Neural cell (in vitro differentiated cells): Measurements from ENCODE around the gene CDON. TPM values are rescaled to one million over a fixed set of nuclear protein-coding genes. Genes with fewer than 3 reads are reported as not detected.
"Not testable (repeated sequence)": the region's sequence is repeated elsewhere in the genome, so short reads cannot be mapped to it uniquely, and the experiment has no call there.

Experiments used
- H2AFZ ChIP-seq: fragments of 200-600, 300-800 bp; sonication (generic), shearing (Covaris generic); 2 replicates; pipeline ENCODE4 v1.6.0; 2014; ENCODE audit warnings: low read depth, mild to moderate bottlenecking, antibody characterized with exemption, low read length, moderate library complexity
- H3F3A ChIP-seq: fragments of 200-600 bp; shearing (Covaris generic); 2 replicates; pipeline ENCODE4 v1.6.1; 2016; ENCODE audit warnings: mild to moderate bottlenecking, moderate library complexity, mixed read lengths, antibody characterized with exemption, low read length; ENCODE audit not compliant: insufficient read depth, poor library complexity, severe bottlenecking
- H3K27ac ChIP-seq: fragments of 200-600, 300-800 bp; sonication (generic), shearing (Covaris generic); 2 replicates; pipeline ENCODE4 v1.5.1; 2014; ENCODE audit warnings: mild to moderate bottlenecking, low read length, moderate library complexity
- H3K27me3 ChIP-seq: fragments of 300-800, 200-600 bp; sonication (generic), shearing (Covaris generic); 2 replicates; pipeline ENCODE4 v1.6.0; 2014; ENCODE audit warnings: mild to moderate bottlenecking, low read depth, low read length, moderate library complexity; ENCODE audit not compliant: insufficient read depth
- H3K36me3 ChIP-seq: fragments of 300-800, 200-600 bp; sonication (generic), shearing (Covaris generic); 2 replicates; pipeline ENCODE4 v1.5.1; 2014; ENCODE audit warnings: mild to moderate bottlenecking, antibody characterized with exemption, low read length, moderate library complexity; ENCODE audit not compliant: insufficient read depth
- H3K4me2 ChIP-seq: fragments of 300-800, 200-600 bp; sonication (generic), shearing (Covaris generic); 2 replicates; pipeline ENCODE4 v1.6.0; 2014; ENCODE audit warnings: mild to moderate bottlenecking, low read length
- H3K4me3 ChIP-seq: fragments of 300-800, 200-600 bp; sonication (generic), shearing (Covaris generic); 2 replicates; pipeline ENCODE4 v1.5.1; 2014; ENCODE audit warnings: mild to moderate bottlenecking, low read length, moderate library complexity
- H3K79me2 ChIP-seq: fragments of 200-600 bp; shearing (Covaris generic); replicated peaks from 2 replicates; pipeline ENCODE4 v1.6.0; 2014; ENCODE audit warnings: mild to moderate bottlenecking, low read length, moderate library complexity; ENCODE audit not compliant: insufficient read depth
- H3K9ac ChIP-seq: fragments of 300-800, 200-600 bp; sonication (generic), shearing (Covaris generic); 2 replicates; pipeline ENCODE4 v1.6.1; 2016; ENCODE audit warnings: mild to moderate bottlenecking, low read length, mixed read lengths
- H3K9me2 ChIP-seq: fragments of 200-600 bp; shearing (Covaris generic); 2 replicates; pipeline ENCODE4 v1.6.1; 2016; ENCODE audit warnings: mild to moderate bottlenecking, low read length, mixed read lengths; ENCODE audit not compliant: insufficient read depth
- H3K9me3 ChIP-seq: fragments of 200-600, 300-800 bp; sonication (generic), shearing (Covaris generic); 2 replicates; pipeline ENCODE4 v1.6.1; 2016; ENCODE audit warnings: mild to moderate bottlenecking, mixed run types, low read length, moderate library complexity, mixed read lengths
- H4K20me1 ChIP-seq: fragments of 200-600 bp; shearing (Covaris generic); 2 replicates; pipeline ENCODE4 v1.6.1; 2016; ENCODE audit warnings: mild to moderate bottlenecking, mixed run types; ENCODE audit not compliant: insufficient read depth
- EP300 ChIP-seq: fragments of 450-650 bp; conservative IDR thresholded peaks from 2 replicates; pipeline ENCODE4 v1.6.1; 2014; ENCODE audit warnings: antibody characterized with exemption, mild to moderate bottlenecking, moderate library complexity; ENCODE audit not compliant: poor library complexity, severe bottlenecking
- EZH2 ChIP-seq: fragments of 200-600, 300-800 bp; shearing (Covaris generic), sonication (generic); IDR thresholded peaks from 2 replicates; pipeline ENCODE4 v1.6.1; 2014; ENCODE audit warnings: antibody characterized with exemption, low read length, borderline replicate concordance, mild to moderate bottlenecking; ENCODE audit not compliant: insufficient read depth, poor library complexity, severe bottlenecking
- MXI1 ChIP-seq: fragments of 450-650 bp; conservative IDR thresholded peaks from 2 replicates; pipeline ENCODE4 v1.6.1; 2014; ENCODE audit warnings: antibody characterized with exemption, mild to moderate bottlenecking; ENCODE audit not compliant: poor library complexity, severe bottlenecking
- POLR2AphosphoS5 ChIP-seq: IDR thresholded peaks from 2 replicates; pipeline ENCODE4 v1.6.1; 2012
- RAD21 ChIP-seq: fragments of 450-650 bp; conservative IDR thresholded peaks from 2 replicates; pipeline ENCODE4 v1.6.1; 2014; ENCODE audit warnings: antibody characterized with exemption, mild to moderate bottlenecking, moderate library complexity
- SMC3 ChIP-seq: fragments of 450-650 bp; conservative IDR thresholded peaks from 2 replicates; pipeline ENCODE4 v1.6.1; 2014; ENCODE audit warnings: antibody characterized with exemption, mild to moderate bottlenecking, moderate library complexity; ENCODE audit not compliant: poor library complexity
- TAF1 ChIP-seq: IDR thresholded peaks from 2 replicates; pipeline ENCODE4 v1.6.1; 2012; ENCODE audit warnings: low read depth
- polyA plus RNA-seq: library from polyadenylated mRNA; depleted of rRNA; stranded (reverse); fragments of >200 nt; gene quantifications from 2 replicates; pipeline ENCODE4 v1.2.3, GENCODE V29; 2014
- TF ChIP-seq, protein P1 (sequence below): fragments of 450-650 bp; IDR thresholded peaks from 2 replicates; pipeline ENCODE4 v1.5.1; 2014; ENCODE audit warnings: antibody characterized with exemption, mild to moderate bottlenecking, moderate library complexity; ENCODE audit not compliant: poor library complexity, severe bottlenecking
- TF ChIP-seq, protein P2 (sequence below): IDR thresholded peaks from 2 replicates; pipeline ENCODE4 v1.6.1; 2012; ENCODE audit warnings: borderline replicate concordance

Gene CDON
- polyA plus RNA-seq, 1 donor from 2014 or later, result 44.1 TPM

DNA sequence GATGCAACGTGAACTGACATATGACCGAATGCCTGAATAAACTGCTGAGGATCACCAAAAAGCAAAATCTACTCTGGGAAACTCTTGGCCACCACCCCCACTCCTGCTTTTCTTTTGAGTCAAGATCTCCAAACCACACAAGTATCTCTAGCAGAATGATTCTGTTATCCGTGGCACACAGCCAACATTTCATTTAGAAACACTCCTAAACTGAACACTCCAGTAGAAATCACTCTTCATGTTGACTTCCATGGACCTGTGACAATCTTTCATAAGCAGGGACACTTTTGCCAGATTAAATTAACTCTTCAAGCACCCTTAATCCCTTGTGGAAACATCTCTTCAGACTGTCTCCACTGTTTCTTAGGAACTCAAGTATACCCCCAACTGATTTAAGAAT is 72.4 kb downstream of the CDON start:
- Histone ChIP-seq H3F3A (no peaks in the 10 kb centered on the region), H3K4me2 (no peak overlapping the region), H3K27me3 (no peaks in the 10 kb centered on the region), H3K4me3 (no peak overlapping the region), H3K27ac (no peak overlapping the region), H4K20me1 (no peaks in the 10 kb centered on the region), H3K79me2 (no peaks in the 10 kb centered on the region), H3K36me3 (peaks cover 18% of the 10 kb centered on the region), H2AFZ (no peak overlapping the region), H3K9me3 (no peaks in the 10 kb centered on the region), H3K9ac (no peak overlapping the region), H3K9me2 (no peaks in the 10 kb centered on the region)
- TF ChIP-seq, protein P1, sequence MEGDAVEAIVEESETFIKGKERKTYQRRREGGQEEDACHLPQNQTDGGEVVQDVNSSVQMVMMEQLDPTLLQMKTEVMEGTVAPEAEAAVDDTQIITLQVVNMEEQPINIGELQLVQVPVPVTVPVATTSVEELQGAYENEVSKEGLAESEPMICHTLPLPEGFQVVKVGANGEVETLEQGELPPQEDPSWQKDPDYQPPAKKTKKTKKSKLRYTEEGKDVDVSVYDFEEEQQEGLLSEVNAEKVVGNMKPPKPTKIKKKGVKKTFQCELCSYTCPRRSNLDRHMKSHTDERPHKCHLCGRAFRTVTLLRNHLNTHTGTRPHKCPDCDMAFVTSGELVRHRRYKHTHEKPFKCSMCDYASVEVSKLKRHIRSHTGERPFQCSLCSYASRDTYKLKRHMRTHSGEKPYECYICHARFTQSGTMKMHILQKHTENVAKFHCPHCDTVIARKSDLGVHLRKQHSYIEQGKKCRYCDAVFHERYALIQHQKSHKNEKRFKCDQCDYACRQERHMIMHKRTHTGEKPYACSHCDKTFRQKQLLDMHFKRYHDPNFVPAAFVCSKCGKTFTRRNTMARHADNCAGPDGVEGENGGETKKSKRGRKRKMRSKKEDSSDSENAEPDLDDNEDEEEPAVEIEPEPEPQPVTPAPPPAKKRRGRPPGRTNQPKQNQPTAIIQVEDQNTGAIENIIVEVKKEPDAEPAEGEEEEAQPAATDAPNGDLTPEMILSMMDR, result no peak
- TF ChIP-seq, protein P2, sequence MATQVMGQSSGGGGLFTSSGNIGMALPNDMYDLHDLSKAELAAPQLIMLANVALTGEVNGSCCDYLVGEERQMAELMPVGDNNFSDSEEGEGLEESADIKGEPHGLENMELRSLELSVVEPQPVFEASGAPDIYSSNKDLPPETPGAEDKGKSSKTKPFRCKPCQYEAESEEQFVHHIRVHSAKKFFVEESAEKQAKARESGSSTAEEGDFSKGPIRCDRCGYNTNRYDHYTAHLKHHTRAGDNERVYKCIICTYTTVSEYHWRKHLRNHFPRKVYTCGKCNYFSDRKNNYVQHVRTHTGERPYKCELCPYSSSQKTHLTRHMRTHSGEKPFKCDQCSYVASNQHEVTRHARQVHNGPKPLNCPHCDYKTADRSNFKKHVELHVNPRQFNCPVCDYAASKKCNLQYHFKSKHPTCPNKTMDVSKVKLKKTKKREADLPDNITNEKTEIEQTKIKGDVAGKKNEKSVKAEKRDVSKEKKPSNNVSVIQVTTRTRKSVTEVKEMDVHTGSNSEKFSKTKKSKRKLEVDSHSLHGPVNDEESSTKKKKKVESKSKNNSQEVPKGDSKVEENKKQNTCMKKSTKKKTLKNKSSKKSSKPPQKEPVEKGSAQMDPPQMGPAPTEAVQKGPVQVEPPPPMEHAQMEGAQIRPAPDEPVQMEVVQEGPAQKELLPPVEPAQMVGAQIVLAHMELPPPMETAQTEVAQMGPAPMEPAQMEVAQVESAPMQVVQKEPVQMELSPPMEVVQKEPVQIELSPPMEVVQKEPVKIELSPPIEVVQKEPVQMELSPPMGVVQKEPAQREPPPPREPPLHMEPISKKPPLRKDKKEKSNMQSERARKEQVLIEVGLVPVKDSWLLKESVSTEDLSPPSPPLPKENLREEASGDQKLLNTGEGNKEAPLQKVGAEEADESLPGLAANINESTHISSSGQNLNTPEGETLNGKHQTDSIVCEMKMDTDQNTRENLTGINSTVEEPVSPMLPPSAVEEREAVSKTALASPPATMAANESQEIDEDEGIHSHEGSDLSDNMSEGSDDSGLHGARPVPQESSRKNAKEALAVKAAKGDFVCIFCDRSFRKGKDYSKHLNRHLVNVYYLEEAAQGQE, result no peak
- TF ChIP-seq EZH2, result no peak
- no peak for TF ChIP-seq SMC3
- TF ChIP-seq TAF1, result no peak
- TF ChIP-seq POLR2AphosphoS5, result no peak
- no peak for TF ChIP-seq RAD21
- TF ChIP-seq EP300, result no peak
- no peak for TF ChIP-seq MXI1

DNA sequence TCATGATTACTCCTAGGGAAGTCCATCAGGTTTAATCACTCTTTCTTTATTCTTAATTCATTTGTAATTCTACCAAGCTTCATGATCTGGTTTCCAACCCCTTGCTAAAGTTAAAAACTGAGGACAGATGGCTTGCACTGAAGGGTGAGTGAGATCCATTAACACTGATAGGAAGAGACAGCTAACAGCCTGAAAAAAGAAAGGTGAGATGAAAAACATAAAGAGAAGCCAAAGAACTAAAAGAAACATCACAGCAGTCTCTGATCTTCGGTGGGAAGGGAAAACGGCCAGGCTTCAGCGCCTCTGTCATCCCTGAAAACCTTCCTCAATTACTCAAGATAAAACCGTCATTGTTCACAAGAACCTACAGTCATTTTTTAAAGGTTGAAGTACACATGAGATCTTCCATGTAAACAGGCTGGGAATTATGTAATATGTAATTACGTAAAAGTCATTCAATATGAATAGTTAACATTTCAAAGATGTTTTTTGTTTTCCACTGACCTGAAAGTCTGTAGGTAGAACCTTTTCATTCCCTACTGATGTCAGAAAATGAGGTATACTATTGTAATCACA is 75.5 kb downstream of the CDON start:
- H3K4me2 ChIP-seq, result no peak overlapping the region
- no peaks in the 10 kb centered on the region for H3F3A ChIP-seq
- H3K4me3 ChIP-seq, result no peak overlapping the region
- H3K27me3 ChIP-seq, result no peaks in the 10 kb centered on the region
- no peak overlapping the region for H3K9ac ChIP-seq
- no peak for TF ChIP-seq SMC3
- TF ChIP-seq TAF1, result no peak
- no peak for TF ChIP-seq POLR2AphosphoS5
- no peak for TF ChIP-seq EP300
- TF ChIP-seq, protein P2, result no peak
- no peak for TF ChIP-seq EZH2
- TF ChIP-seq RAD21, result no peak
- TF ChIP-seq, protein P1, result no peak
- no peak for TF ChIP-seq MXI1
- no peak overlapping the region for H3K27ac ChIP-seq
- no peaks in the 10 kb centered on the region for H3K36me3 ChIP-seq
- H2AFZ ChIP-seq, result no peak overlapping the region
- no peaks in the 10 kb centered on the region for H4K20me1 ChIP-seq
- H3K9me3 ChIP-seq, result no peaks in the 10 kb centered on the region
- no peaks in the 10 kb centered on the region for H3K9me2 ChIP-seq
- H3K79me2 ChIP-seq, result no peaks in the 10 kb centered on the region

DNA sequence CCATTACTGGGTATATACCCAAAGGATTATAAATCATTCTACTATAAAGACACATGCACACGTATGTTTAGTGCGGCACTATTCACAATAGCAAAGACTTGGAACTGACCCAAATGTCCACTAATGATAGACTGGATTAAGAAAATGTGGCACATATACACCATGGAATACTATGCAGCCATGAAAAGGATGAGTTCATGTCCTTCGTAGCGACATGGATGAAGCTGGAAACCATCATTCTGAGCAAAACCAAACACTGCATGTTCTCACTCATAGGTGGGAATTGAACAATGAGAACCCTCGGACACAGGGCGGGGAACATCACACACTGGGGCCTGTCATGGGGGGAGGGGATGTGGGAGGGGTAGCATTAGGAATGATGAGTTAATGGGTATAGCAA is 76.7 kb downstream of the CDON start:
- not testable (repeated sequence) for H3K36me3 ChIP-seq, H3F3A ChIP-seq, H3K9me3 ChIP-seq, H3K4me3 ChIP-seq, H2AFZ ChIP-seq, H3K79me2 ChIP-seq, H4K20me1 ChIP-seq, H3K9me2 ChIP-seq, H3K4me2 ChIP-seq, H3K9ac ChIP-seq, H3K27ac ChIP-seq, H3K27me3 ChIP-seq
